HFFc6 (cell line): Measurements from ENCODE around the gene SLC26A11. TPM values are rescaled to one million over a fixed set of nuclear protein-coding genes. Genes with fewer than 3 reads are reported as not detected.
A peak's percentile ranks its signal among the peaks of the same experiment; 100 is the strongest.

Experiments used
- DNase-seq: peaks from one replicate; pipeline ENCODE4 v3.0.0-alpha.2; 2018
- H3K27ac Mint-ChIP-seq: 2 replicates; pipeline ENCODE4 v1.8.0; 2020; ENCODE audit warnings: mild to moderate bottlenecking, mixed read lengths
- H3K27me3 Mint-ChIP-seq: 2 replicates; pipeline ENCODE4 v1.8.0; 2021; ENCODE audit warnings: mild to moderate bottlenecking, moderate library complexity, mixed read lengths; ENCODE audit not compliant: insufficient read depth
- H3K36me3 Mint-ChIP-seq: 2 replicates; pipeline ENCODE4 v1.8.0; 2021; ENCODE audit warnings: low read depth, mixed read lengths
- H3K4me1 Mint-ChIP-seq: 2 replicates; pipeline ENCODE4 v1.8.0; 2020; ENCODE audit warnings: low read depth, mixed read lengths
- H3K4me3 Mint-ChIP-seq: 2 replicates; pipeline ENCODE4 v1.8.0; 2020; ENCODE audit warnings: mild to moderate bottlenecking, moderate library complexity, mixed read lengths
- H3K9me3 Mint-ChIP-seq: 2 replicates; pipeline ENCODE4 v1.8.0; 2020; ENCODE audit warnings: mild to moderate bottlenecking, mixed read lengths
- CTCF ChIP-seq: fragments of 200-600 bp; sonication (generic); IDR thresholded peaks from 2 replicates; pipeline ENCODE4 v1.5.0; 2021; ENCODE audit warnings: antibody characterized with exemption, mild to moderate bottlenecking
- total RNA-seq, 6 experiments: library from RNA; stranded (reverse); fragmentation: NEBNext Ultra II Directional; extraction: Animal tissue kit (Norgen Biotek cat#: 25700); gene quantifications; 2 replicates in 1 of 6; 3 replicates in 5 of 6; pipeline ENCODE4 v1.2.3, GENCODE V29; 2021

SLC26A11 gene
- total RNA-seq, 6 experiments from 2014 or later: 11.4 to 13.6 (median 12.5) TPM

GRCh38 chr17:80261159-80261894 is 41.1 kb downstream of the SLC26A11 start:
- TF ChIP-seq CTCF: no peak
- peak overlapping the region; percentile 86 for H3K27ac Mint-ChIP-seq
- peaks cover 7% of the 10 kb centered on the region for H3K36me3 Mint-ChIP-seq
- peak overlapping the region; percentile 88 for H3K4me3 Mint-ChIP-seq
- peaks cover 7% of the 10 kb centered on the region for H3K27me3 Mint-ChIP-seq
- DNase-seq: peak; percentile 53
- peaks cover 28% of the 10 kb centered on the region for H3K4me1 Mint-ChIP-seq
- H3K9me3 Mint-ChIP-seq: no peaks in the 10 kb centered on the region

GRCh38 chr17:80261895-80262279 is 41.7 kb downstream of the SLC26A11 start:
- DNase-seq: no peak
- peak overlapping the region; percentile 88 for H3K4me3 Mint-ChIP-seq
- H3K27ac Mint-ChIP-seq: peak overlapping the region; percentile 86
- H3K9me3 Mint-ChIP-seq: no peaks in the 10 kb centered on the region
- peaks cover 7% of the 10 kb centered on the region for H3K36me3 Mint-ChIP-seq
- peaks cover 6% of the 10 kb centered on the region for H3K27me3 Mint-ChIP-seq
- no peak for TF ChIP-seq CTCF
- H3K4me1 Mint-ChIP-seq: peaks cover 28% of the 10 kb centered on the region

- peak overlapping the region; percentile 88 for H3K4me3 Mint-ChIP-seq
- TF ChIP-seq CTCF: no peak
These were observed 42.1 kb downstream of the SLC26A11 start for GRCh38 chr17:80262291-80262690.

GRCh38 chr17:80262775-80263244 is 42.6 kb downstream of the SLC26A11 start:
- Mint-ChIP-seq H3K27ac (peak overlapping the region; percentile 86), H3K9me3 (no peaks in the 10 kb centered on the region), H3K36me3 (peaks cover 14% of the 10 kb centered on the region), H3K4me1 (peaks cover 28% of the 10 kb centered on the region), H3K4me3 (peak overlapping the region; percentile 88), H3K27me3 (peaks cover 6% of the 10 kb centered on the region)
- no peak for TF ChIP-seq CTCF
- DNase-seq: no peak

More at GRCh38 chr17:80262291-80262690, 42.1 kb downstream of the SLC26A11 start:
- DNase-seq: no peak
- Mint-ChIP-seq H3K36me3 (peaks cover 9% of the 10 kb centered on the region), H3K9me3 (no peaks in the 10 kb centered on the region), H3K4me1 (peaks cover 28% of the 10 kb centered on the region), H3K27me3 (peaks cover 6% of the 10 kb centered on the region), H3K27ac (peak overlapping the region; percentile 86)

- Mint-ChIP-seq H3K9me3 (no peaks in the 10 kb centered on the region), H3K27ac (peak overlapping the region; percentile 86; the same call in 1 of the 2 replicates), H3K4me3 (peak overlapping the region; percentile 74), H3K27me3 (peaks cover 6% of the 10 kb centered on the region), H3K36me3 (peaks cover 16% of the 10 kb centered on the region), H3K4me1 (peaks cover 28% of the 10 kb centered on the region)
- no peak for TF ChIP-seq CTCF
- DNase-seq: peak; percentile 67
These were observed 43.3 kb downstream of the SLC26A11 start for GRCh38 chr17:80263253-80264204.
